Transverse colon (tissue), 4 donors: ENCODE data around the gene PIP4P1.

Experiments used
- EP300 ChIP-seq: sonication (generic); formaldehyde crosslinking; IDR thresholded peaks from one replicate; pipeline ENCODE4 v1.6.1; 2017; ENCODE audit warnings: antibody characterized with exemption, low read depth
- POLR2AphosphoS5 ChIP-seq, 3 donors: sonication (generic); formaldehyde crosslinking; IDR thresholded peaks; one replicate each; pipeline ENCODE4 v1.6.1; 2016; ENCODE audit warnings: antibody characterized with exemption in 3 of 3
- TF ChIP-seq, protein P1 (sequence below), 5 experiments: fragments of 200-600 bp in 3 of 5; fragments of 450-650 bp in 2 of 5; sonication (generic) in 3 of 5; IDR thresholded peaks; 1 replicate in 2 of 5; 2 replicates in 3 of 5; pipeline ENCODE4 v1.5.1; 2016 to 2017; ENCODE audit warnings: antibody characterized with exemption in 5 of 5, inconsistent platforms in 3 of 5, mild to moderate bottlenecking in 2 of 5, moderate library complexity in 1 of 5

DNA sequence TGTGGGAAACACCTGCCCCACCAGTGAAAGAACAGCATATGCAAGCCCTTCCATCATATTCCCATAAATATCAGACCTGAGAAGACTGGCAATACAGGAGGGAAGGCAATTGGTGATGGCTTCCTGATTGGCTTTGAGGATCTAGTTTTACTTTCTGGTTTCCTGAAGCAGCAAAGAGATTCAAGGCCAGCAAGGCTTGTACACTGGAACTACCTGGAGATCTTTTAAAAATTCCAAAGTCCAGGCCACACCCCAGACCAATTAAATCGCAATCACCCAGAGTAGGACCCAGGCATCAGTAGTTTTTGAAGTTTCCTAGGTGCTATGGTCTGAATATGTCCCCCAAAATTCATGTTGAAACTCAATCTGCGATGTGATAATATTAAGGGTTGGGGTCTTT, 45.0 kb downstream of the PIP4P1 start:
- TF ChIP-seq, protein P1, sequence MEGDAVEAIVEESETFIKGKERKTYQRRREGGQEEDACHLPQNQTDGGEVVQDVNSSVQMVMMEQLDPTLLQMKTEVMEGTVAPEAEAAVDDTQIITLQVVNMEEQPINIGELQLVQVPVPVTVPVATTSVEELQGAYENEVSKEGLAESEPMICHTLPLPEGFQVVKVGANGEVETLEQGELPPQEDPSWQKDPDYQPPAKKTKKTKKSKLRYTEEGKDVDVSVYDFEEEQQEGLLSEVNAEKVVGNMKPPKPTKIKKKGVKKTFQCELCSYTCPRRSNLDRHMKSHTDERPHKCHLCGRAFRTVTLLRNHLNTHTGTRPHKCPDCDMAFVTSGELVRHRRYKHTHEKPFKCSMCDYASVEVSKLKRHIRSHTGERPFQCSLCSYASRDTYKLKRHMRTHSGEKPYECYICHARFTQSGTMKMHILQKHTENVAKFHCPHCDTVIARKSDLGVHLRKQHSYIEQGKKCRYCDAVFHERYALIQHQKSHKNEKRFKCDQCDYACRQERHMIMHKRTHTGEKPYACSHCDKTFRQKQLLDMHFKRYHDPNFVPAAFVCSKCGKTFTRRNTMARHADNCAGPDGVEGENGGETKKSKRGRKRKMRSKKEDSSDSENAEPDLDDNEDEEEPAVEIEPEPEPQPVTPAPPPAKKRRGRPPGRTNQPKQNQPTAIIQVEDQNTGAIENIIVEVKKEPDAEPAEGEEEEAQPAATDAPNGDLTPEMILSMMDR (IDR thresholded peaks at IDR 0.05), result no peak
- TF ChIP-seq EP300, result no peak
- peak in 2 of 3 donors; percentile 30 to 67 for TF ChIP-seq POLR2AphosphoS5 (IDR thresholded peaks at IDR 0.05)
